GM18511 (cell line): ENCODE results near the gene VASP.

Experiments
- ATAC-seq: cut with Tn5 transposase; IDR thresholded peaks from one replicate; pipeline ENCODE4 v1.9.1; 2021; ENCODE audit warnings: mild to moderate bottlenecking, moderate library complexity; ENCODE audit not compliant: unreplicated experiment

VASP gene

GRCh38 chr19:45473682-45474605 lies 33.3 kb upstream of the VASP start:
- ATAC-seq = no peak

DNA sequence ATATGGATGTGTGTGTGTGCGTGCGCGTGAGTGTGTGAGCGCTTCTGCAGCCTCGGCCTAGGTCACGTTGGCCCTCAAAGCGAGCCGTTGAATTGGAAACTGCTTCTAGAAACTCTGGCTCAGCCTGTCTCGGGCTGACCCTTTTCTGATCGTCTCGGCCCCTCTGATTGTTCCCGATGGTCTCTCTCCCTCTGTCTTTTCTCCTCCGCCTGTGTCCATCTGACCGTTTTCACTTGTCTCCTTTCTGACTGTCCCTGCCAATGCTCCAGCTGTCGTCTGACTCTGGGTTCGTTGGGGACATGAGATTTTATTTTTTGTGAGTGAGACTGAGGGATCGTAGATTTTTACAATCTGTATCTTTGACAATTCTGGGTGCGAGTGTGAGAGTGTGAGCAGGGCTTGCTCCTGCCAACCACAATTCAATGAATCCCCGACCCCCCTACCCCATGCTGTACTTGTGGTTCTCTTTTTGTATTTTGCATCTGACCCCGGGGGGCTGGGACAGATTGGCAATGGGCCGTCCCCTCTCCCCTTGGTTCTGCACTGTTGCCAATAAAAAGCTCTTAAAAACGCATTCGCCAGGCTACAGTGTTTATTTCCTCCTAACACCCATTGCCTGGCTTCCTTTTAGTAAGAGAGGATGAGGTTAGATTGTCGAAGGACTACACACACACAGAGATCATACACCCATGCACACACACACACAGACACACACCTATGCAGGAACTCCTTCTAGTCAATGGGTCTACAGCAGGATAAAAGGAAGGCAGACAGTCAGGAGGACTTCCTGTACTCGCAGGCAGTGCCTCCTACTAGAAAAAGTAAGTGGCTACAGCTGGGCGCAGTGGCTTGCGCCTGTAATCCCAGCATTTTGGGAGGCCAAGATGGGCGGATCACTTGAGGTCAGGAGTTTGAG lies 32.4 kb upstream of the VASP start:
- ATAC-seq = no peak

DNA sequence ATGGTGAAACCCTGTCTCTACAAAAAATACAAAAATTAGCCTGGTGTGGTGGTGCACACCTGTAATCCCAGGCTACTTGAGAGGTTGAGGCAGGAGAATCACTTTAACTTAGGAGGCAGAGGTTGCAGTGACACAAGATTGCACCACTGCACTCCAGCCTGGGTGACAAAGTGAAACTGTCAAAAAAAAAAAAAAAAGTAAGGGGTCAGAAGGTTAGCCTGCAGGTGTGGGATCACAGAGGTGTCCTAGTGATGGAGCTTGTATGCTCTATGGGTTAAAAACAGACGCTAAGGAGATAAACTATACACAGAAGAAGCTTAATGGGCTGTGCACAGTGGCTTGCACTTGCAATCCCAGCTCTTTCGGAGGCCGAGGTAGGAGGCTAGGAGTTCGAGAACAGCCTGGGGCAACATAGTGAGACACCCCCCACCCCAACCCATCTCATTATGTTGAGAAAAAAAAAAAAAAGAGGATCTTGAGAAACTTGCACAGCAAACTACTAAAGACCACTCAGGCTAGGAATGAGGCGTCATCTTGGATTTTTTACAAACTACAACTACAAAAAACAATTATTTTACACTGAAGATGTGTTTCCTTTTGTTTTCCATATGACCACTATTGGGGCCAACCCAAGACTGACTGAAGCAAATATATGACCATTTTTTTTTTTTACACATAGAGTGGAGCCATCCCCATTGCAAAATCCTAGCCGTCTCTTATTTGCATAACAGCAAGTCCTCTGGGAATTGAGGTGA lies 31.6 kb upstream of the VASP start:
- ATAC-seq = no peak

- no peak for ATAC-seq
Measured at GRCh38 chr19:45476304-45476703, 31.0 kb upstream of the VASP start.

GRCh38 chr19:45477186-45477585 lies 30.1 kb upstream of the VASP start:
- ATAC-seq = no peak

GRCh38 chr19:45477713-45478453 lies 29.4 kb upstream of the VASP start:
- peak; percentile 20 for ATAC-seq

DNA sequence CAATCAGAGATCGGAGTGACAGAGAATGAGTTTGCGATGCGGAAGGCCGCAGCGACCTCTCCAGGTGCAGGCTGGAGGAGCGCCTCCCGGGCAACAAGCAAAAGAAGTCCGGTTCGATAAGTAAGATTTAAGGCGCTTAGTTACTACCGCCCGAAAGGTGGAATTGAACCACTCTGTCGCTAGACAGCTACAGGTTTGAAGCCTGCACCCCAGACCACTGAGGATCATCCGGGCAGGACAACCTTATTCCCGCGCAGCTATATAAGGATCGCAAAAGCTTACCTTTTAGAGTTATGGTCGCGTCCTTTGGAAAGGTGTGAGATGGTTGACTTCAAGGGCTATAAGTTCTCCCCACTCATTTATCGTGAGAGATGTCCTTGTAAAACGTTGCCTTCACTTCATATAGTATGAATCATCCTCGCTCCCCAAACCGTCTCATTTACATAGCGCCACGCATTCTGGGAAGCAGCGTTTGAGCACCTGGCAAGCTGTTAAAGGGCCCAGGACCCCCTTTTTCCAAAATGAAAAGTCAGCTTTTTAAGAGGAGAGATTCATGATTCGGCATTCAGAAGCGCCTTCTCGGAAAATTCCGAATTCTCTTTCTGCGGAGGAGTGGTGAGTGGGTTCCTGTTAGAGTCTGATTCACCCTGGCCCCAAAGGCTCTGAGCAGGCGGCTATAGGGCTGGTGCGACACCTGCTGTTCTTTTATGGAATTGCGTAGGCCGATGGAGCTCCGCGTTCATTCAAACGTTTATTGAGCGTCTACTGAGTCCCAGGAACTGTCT lies 28.6 kb upstream of the VASP start:
- peak; percentile 75 for ATAC-seq

- ATAC-seq = no peak
Measured at GRCh38 chr19:45483033-45483432, 24.2 kb upstream of the VASP start.

GRCh38 chr19:45484273-45484945 lies 22.9 kb upstream of the VASP start:
- ATAC-seq = no peak

DNA sequence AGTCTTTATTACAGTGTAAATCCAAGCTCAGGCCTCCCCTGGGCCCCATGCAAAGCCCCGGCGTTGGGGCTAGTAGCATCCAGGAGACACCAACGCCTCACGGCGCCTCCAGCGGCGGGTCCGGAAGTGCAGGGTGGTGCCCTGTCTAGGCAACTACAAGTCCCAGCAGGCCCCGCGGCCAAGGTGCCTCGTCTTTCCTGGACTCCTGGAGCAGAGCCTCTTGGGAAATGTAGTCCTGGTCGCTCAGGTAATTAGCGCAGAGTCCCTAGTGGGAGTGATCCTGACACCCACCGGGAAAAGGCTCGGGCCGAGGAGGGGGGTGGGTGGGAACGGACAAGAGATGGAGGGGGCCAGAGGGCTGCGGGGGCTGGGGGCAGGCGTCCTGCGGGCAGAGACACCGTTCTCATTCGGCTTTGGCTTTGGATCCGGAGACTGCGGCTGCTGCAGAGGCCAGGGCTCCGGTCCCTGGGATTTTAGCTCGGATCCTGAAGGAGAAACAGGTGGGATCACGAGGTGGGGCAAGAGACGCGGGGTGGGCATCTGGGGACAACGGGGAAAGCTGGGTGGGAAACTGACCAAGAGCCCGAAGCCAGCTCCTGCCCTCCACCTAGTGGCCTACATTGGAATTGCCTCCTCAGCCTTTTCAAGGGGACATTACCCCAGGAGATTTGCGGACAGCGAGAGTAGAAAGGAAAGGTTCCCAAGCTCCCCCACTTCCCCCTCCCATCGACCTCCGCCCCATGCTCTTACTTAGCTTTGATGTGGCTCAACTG lies 21.8 kb upstream of the VASP start:
- ATAC-seq = peak; percentile 96

DNA sequence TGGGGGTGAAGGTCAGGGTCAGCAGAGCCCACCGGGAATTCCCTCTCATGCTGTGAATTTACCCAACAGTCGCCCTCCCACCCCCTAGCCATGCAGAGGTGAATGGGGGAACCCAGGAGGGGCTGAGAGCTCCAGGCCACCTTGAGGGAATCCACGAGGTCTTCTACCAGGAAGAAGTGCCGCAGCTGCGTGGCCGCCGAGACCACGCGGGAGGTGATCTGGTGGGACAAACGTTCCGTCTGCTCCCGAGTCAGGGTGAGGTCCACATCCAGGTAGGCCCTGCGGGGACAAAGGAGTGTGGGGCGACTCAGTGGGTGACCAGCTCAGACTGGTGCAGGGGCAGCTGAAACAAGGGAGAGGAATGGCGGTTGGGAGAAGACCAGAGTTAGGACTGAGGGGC lies 18.6 kb upstream of the VASP start:
- no peak for ATAC-seq

DNA sequence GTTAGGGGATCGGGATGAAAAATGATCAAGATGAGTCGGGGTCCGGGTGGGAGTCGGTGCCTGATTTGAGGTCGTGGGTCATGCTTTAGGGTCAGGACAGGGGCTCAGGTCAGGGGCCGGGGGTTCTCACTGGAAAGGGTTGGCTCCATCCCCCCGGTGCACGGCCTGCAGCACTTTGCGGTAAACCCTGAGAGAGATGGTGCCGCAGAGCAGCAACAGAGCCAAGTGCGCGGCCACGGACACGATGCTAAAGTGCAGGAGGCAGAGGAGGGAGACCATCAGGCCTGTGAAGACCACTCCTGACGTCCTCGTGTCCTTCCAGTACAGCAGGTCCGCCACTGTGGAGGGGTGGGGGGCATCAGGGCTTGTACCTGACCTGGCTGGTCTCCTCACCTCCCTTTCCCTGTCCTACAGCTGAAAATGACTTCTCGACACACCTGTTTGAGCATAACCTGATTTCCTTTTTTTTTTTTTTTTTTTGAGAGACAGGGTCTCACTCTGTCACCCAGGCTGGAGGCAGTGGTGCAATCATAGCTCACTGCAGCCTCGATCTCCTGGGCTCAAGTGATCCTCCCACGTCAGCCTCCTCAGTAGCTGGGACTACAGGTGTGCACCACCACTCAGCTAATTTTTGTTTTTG lies 17.9 kb upstream of the VASP start:
- no peak for ATAC-seq

- ATAC-seq = no peak
Measured at GRCh38 chr19:45492137-45492626, 15.1 kb upstream of the VASP start.

- no peak for ATAC-seq
Measured at GRCh38 chr19:45492627-45493470, 14.4 kb upstream of the VASP start.

DNA sequence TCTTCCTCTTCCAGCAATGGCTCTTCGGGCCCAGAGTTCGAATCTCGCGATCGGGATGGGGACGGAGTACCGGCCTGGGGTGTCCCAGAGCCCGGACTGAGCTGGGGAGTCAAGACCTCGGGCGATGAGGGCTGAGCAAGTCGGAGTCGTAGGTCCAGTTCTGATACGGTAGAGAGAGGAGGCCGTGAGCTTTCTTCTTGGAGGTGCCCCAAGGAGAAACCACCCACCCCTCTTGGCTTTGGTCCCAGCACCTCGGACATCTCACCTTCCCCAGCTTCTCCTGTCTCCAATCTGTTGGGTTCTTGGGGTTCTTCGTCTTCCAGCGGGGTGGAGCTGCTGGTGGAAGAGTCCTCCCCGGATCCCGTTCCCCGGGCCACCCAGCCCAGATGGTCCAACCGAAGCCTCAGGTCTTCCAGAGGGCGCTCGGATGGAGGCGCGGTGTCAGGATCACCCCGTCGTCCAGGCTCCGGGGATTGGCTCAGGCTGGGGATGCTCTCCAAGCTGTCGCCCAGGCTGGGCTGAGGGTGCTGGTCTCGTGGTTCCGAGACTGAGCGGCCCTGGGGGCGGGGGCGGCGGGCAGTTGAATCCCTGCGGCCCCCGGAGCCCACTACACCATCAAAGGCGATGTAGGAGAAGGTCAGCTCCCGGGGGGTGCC lies 12.9 kb upstream of the VASP start:
- ATAC-seq = no peak

DNA sequence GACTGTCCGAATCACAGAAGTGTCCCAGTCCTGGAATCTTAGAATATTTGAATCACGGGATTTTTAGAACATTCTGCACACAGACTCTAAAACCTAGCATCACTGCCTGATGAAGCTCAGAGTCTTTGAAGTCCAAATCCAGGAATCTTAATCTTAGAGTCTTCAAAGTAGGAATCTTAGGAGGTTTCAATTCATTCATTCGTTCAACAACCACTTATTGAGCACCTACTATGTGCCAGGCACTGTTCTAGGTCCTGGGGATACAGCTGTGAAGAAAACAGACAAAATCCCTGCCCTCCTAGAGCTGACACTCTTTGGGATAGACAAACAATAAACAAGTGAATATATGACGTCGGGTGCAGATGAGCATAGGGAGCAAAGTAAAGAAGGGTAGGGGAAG lies 12.1 kb upstream of the VASP start:
- ATAC-seq = no peak
